Heart right ventricle (tissue), 16 donors: ENCODE results near the gene RGS6. TPM values are rescaled to one million over a fixed set of nuclear protein-coding genes. Genes with fewer than 3 reads are reported as not detected.

Experiments
- ATAC-seq, 8 donors: fragments of 200-7000 bp; cut with Tn5 transposase; one replicate each; pipeline ENCODE4 v1.9.1; 2020; ENCODE audit warnings: mild to moderate bottlenecking in 8 of 8, moderate library complexity in 8 of 8, moderate number of reproducible peaks in 1 of 8
- DNase-seq, 2 donors: peaks; one replicate each; pipeline ENCODE4 v3.0.0-alpha.2; 2020
- H3K27ac ChIP-seq, 10 donors: fragments of 200-600 bp; sonication (generic) in 2 of 10; one replicate each; pipeline versions ENCODE4 v1.5.0 to v1.8.0; 2020 to 2022; ENCODE audit warnings: mild to moderate bottlenecking in 3 of 10
- H3K27me3 ChIP-seq, 7 donors: fragments of 200-600 bp; one replicate each; pipeline ENCODE4 v1.8.0; 2021 to 2022; ENCODE audit warnings: mild to moderate bottlenecking in 2 of 7
- H3K36me3 ChIP-seq, 9 donors: fragments of 200-600 bp; sonication (generic) in 1 of 9; one replicate each; pipeline versions ENCODE4 v1.5.0 to v1.8.0; 2020 to 2022; ENCODE audit warnings: mild to moderate bottlenecking in 2 of 9
- H3K4me1 ChIP-seq, 9 donors: fragments of 200-600 bp; sonication (generic) in 1 of 9; one replicate each; pipeline versions ENCODE4 v1.5.0 to v1.8.0; 2020 to 2022; ENCODE audit warnings: mild to moderate bottlenecking in 4 of 9
- H3K4me3 ChIP-seq, 10 donors: fragments of 200-600 bp; sonication (generic) in 2 of 10; one replicate each; pipeline versions ENCODE4 v1.5.0 to v1.8.0; 2020 to 2022; ENCODE audit warnings: mild to moderate bottlenecking in 7 of 10, moderate library complexity in 2 of 10
- H3K9me3 ChIP-seq, 11 donors: fragments of 200-600 bp in 10 of 11; sonication (generic) in 2 of 11; one replicate each; pipeline versions ENCODE4 v1.5.0 to v1.8.0; 2013 to 2022; ENCODE audit warnings: mild to moderate bottlenecking in 2 of 11, control low read depth in 1 of 11, moderate library complexity in 1 of 11
- WGBS, 2 donors: extraction: QIAGEN DNeasy Blood & Tissue Kit; methylation state at CpG; one replicate each; pipeline ENCODE4 v1.1.7; 2013; ENCODE audit warnings: inconsistent platforms in 1 of 2; 5-methylcytosine and 5-hydroxymethylcytosine counted together
- intact Hi-C, 10 donors: fragments of 100-400 bp; cut with DNase I; formaldehyde crosslinking; loops; one replicate each; pipeline versions ENCODE4 v1.11.1 to v1.14.2; 2022
- polyA plus RNA-seq, 2 donors: library from polyadenylated mRNA; stranded (reverse); fragments of 200-250 nt; gene quantifications; one replicate each; pipeline ENCODE4 v1.2.3, GENCODE V29; 2013
- total RNA-seq, 10 donors: library from RNA; stranded (reverse); fragmentation: NEBNext Ultra II Directional in 3 of 10; extraction: Animal tissue kit (Norgen Biotek cat#: 25700) in 3 of 10; gene quantifications; one replicate each; pipeline versions ENCODE4 v1.2.1 to v1.2.4, GENCODE V29; 2021 to 2023
- TF ChIP-seq, protein P1 (sequence below), 9 donors: fragments of 200-600 bp; sonication (generic) in 2 of 9; IDR thresholded peaks; one replicate each; pipeline versions ENCODE4 v1.5.0 to v1.8.0; 2021 to 2022; ENCODE audit warnings: antibody characterized with exemption in 9 of 9, mild to moderate bottlenecking in 5 of 9, moderate library complexity in 1 of 9
- donor health status: Arrhythmogenic right ventricular cardiomyopathy.
- donor health status: ischemic (EF 13 %, LVEDD 7.1; RV severe dilation, severe dysfunction).
- donor health status: healthy with polysubstance abuse.
- donor health status: DM: no; HTN: yes; CAD: no.
- donor health status: DM: no; HTN: no; CAD: no.
- donor health status: ischemic (EF 25% LVEDD 6.9; RV normal size, moderate dysfunction).
- donor health status: ischemic (EF 25% LVEDD 5.7; RV mildly dilated, moderate dysfunction).
- donor health status: healthy.
- donor health status: DM: yes; HTN: yes; CAD: no.
- donor health status: Ischemic cardiomyopathy.
- donor health status: ischemic (EF 35%, LVEDD 5.7; RV mildly dilated, moderate dysfunction).
- donor health status: nonischemic (EF 11% LVEDD 7.7; RV severe dilation, severe dysfunction).
- donor health status: DM: yes; HTN: yes; CAD: no.
- donor health status: PGD.
- donor health status: ischemic (EF 29% LVEDD 5.4; RV normal size, mild dysfunction).
- donor health status: nonischemic (EF 23%, LVEDD 6.1; RV moderate dilation, normal function).

Gene RGS6
- total and polyA plus RNA-seq, 12 donors, result 1.2 to 31.9 (median 19.0) TPM

GRCh38 chr14:72366619-72367018 is 434.4 kb downstream of the RGS6 start:
- Histone ChIP-seq H3K36me3 (no peaks in the 10 kb centered on the region), H3K9me3 (peaks cover 0 to 3% (median 0%) of the 10 kb centered on the region in 11 donors), H3K27ac (no peak overlapping the region), H3K4me3 (no peak overlapping the region), H3K4me1 (peaks cover 0 to 3% (median 0%) of the 10 kb centered on the region in 9 donors), H3K27me3 (no peaks in the 10 kb centered on the region)
- intact Hi-C loops, result no loop called here
- ATAC-seq (no peak), DNase-seq (no peak)
- 72 to 88% methylated on average over 3 of the region's 3 CpGs for WGBS, 2 donors
- TF ChIP-seq, protein P1, sequence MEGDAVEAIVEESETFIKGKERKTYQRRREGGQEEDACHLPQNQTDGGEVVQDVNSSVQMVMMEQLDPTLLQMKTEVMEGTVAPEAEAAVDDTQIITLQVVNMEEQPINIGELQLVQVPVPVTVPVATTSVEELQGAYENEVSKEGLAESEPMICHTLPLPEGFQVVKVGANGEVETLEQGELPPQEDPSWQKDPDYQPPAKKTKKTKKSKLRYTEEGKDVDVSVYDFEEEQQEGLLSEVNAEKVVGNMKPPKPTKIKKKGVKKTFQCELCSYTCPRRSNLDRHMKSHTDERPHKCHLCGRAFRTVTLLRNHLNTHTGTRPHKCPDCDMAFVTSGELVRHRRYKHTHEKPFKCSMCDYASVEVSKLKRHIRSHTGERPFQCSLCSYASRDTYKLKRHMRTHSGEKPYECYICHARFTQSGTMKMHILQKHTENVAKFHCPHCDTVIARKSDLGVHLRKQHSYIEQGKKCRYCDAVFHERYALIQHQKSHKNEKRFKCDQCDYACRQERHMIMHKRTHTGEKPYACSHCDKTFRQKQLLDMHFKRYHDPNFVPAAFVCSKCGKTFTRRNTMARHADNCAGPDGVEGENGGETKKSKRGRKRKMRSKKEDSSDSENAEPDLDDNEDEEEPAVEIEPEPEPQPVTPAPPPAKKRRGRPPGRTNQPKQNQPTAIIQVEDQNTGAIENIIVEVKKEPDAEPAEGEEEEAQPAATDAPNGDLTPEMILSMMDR (IDR thresholded peaks at IDR 0.05), result no peak

GRCh38 chr14:72369106-72369505 is 436.9 kb downstream of the RGS6 start:
- no peak for DNase-seq
- Histone ChIP-seq H3K27me3 (no peaks in the 10 kb centered on the region), H3K4me1 (peaks cover 0 to 3% (median 0%) of the 10 kb centered on the region in 9 donors), H3K9me3 (no peaks in the 10 kb centered on the region), H3K4me3 (no peak overlapping the region), H3K27ac (no peak overlapping the region), H3K36me3 (no peaks in the 10 kb centered on the region)
- TF ChIP-seq, protein P1 (IDR thresholded peaks at IDR 0.05), result no peak
- intact Hi-C loops, result no loop called here
- ATAC-seq, result no peak

DNA sequence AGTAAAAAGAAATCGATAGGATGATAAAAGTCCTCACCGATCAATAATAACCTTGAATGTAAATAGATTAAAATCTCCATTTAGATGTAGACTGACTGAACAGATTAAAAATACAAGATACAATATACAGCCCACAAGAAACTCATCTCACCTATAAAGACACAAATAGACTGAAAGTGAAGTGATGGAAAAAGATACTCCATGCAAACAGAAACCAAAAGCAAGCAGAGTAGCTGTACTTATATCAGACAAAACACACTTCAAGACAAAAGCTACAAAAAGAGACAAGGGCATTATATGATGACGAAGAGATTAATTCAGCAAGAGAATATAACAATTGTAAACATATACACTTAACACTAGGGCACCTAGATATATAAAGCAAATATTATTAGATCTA is 444.8 kb downstream of the RGS6 start:
- ATAC-seq (no peak), DNase-seq (no peak)
- TF ChIP-seq, protein P1 (IDR thresholded peaks at IDR 0.05), result no peak
- WGBS, 2 donors, result 61 to 62% methylated on average over 3 of the region's 3 CpGs
- Histone ChIP-seq H3K4me1 (no peaks in the 10 kb centered on the region), H3K27ac (no peak overlapping the region), H3K36me3 (no peaks in the 10 kb centered on the region), H3K4me3 (no peak overlapping the region), H3K9me3 (peaks cover 0 to 19% (median 5%) of the 10 kb centered on the region in 11 donors), H3K27me3 (no peaks in the 10 kb centered on the region)
- intact Hi-C loops, result no loop called here

GRCh38 chr14:72380456-72380855 is 448.2 kb downstream of the RGS6 start:
- WGBS, 2 donors, result 93 to 94% methylated on average over 1 of the region's 1 CpG
- ATAC-seq (no peak), DNase-seq (no peak)
- intact Hi-C loops, result no loop called here
- Histone ChIP-seq H3K27ac (no peak overlapping the region), H3K36me3 (no peaks in the 10 kb centered on the region), H3K4me3 (no peak overlapping the region), H3K9me3 (peaks cover 0 to 16% (median 2%) of the 10 kb centered on the region in 11 donors), H3K4me1 (no peaks in the 10 kb centered on the region), H3K27me3 (no peaks in the 10 kb centered on the region)
- TF ChIP-seq, protein P1 (IDR thresholded peaks at IDR 0.05), result no peak
